HepG2 (cell line): Measurements from ENCODE around the gene LMOD3. TPM values are rescaled to one million over a fixed set of nuclear protein-coding genes. Genes with fewer than 3 reads are reported as not detected.
A peak's percentile ranks its signal among the peaks of the same experiment; 100 is the strongest.

Experiments used
- ASH2L ChIP-seq: fragments of 300-600, 200-600 bp; sonication (generic); IDR thresholded peaks from 2 replicates; pipeline ENCODE4 v1.7.0; 2017; ENCODE audit warnings: low read depth, mild to moderate bottlenecking, moderate library complexity, mixed read lengths, low read length; ENCODE audit not compliant: insufficient read length
- CEBPG ChIP-seq: IDR thresholded peaks from 2 replicates; pipeline ENCODE4 v1.6.1; 2016
- ELF3 ChIP-seq: IDR thresholded peaks from 2 replicates; pipeline ENCODE4 v1.6.1; 2016; ENCODE audit warnings: missing genetic modification reagents, missing compliant biosample characterization
- NPAS2 ChIP-seq: sonication (generic); formaldehyde crosslinking; IDR thresholded peaks from 2 replicates; pipeline ENCODE4 v1.8.0; 2022; ENCODE audit warnings: mild to moderate bottlenecking, missing genetic modification reagents, borderline replicate concordance
- U2AF1 ChIP-seq: fragments of 200-400 bp; formaldehyde crosslinking; optimal IDR thresholded peaks from 2 replicates; pipeline ENCODE3; 2017; ENCODE audit warnings: mild to moderate bottlenecking, low read depth, low read length
- ZNF644 ChIP-seq: IDR thresholded peaks from 2 replicates; pipeline ENCODE4 v1.6.1; 2016; ENCODE audit warnings: low read depth
- ZNF687 ChIP-seq: sonication (generic); formaldehyde crosslinking; IDR thresholded peaks from 2 replicates; pipeline ENCODE4 v1.5.1; 2020; ENCODE audit warnings: mild to moderate bottlenecking, missing genetic modification reagents, moderate library complexity
- polyA plus RNA-seq, 8 experiments: library from polyadenylated mRNA; depleted of rRNA in 3 of 8; stranded (reverse) in 7 of 8; unstranded in 1 of 8; fragments of >200 nt; fragmentation: Illumina TruSeq in 4 of 8; extraction: Trizol in 4 of 8; gene quantifications; 2 replicates each; pipeline versions ENCODE4 v1.2.1 to v1.2.3, GENCODE V29; 2011 to 2016; ENCODE audit warnings: low read depth in 4 of 8, missing spikeins in 1 of 8, mixed read lengths in 1 of 8; ENCODE audit not compliant: insufficient read depth in 1 of 8
- total RNA-seq, 5 experiments: library from RNA; depleted of rRNA; stranded (reverse); fragments of >200 nt; fragmentation: Illumina TruSeq; extraction: Trizol; gene quantifications; 2 replicates each; pipeline ENCODE4 v1.2.3, GENCODE V29; 2016; ENCODE audit warnings: low read depth in 1 of 5
- TF ChIP-seq, protein P1 (sequence below): sonication (generic); formaldehyde crosslinking; IDR thresholded peaks from 2 replicates; pipeline ENCODE4 v1.8.0; 2022; ENCODE audit warnings: missing genetic modification reagents, mild to moderate bottlenecking, moderate library complexity, borderline replicate concordance
- TF ChIP-seq, protein P2 (sequence below): sonication (generic); formaldehyde crosslinking; IDR thresholded peaks from 2 replicates; pipeline ENCODE4 v1.4.0; 2020; ENCODE audit warnings: missing genetic modification reagents

Gene LMOD3
- total and polyA plus RNA-seq, 2 of the 13 experiments (the other 11 are each of a cell fraction or from before 2014, with no cell fraction given), result not detected

DNA sequence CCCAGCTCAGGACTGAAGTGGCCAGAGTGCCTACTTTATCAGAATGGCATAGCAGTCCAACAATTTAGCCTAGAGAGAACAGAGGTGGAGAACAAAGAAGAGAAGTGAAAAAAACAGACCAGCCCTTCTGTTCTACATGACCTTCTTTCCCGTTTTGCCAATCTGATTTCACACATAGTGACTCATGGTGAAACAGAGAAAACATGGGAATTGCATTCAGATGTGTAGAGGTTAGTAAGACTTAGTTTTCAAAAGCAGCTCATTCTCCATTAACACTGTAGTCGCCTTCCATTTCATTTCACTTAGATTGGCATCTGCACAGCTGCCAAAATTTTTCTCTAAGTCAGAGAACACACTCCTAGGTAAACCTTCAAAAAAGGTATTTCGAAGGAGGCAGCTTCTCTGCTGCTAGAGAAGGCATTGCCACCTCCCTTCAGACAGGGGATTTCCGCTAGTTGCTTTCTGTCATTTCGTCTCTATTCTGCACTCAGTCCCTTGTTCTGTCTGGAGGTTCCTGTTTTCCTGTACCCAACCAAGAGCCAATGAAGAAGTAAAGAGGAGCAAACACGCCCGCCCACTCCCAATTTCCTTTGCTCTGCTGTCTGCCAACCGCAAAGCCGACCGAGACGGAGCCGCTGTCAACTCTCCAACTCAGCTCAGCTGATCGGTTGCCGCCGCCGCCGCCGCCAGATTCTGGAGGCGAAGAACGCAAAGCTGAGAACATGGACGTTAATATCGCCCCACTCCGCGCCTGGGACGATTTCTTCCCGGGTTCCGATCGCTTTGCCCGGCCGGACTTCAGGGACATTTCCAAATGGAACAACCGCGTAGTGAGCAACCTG, 37.8 kb downstream of the LMOD3 start, which contains the start of gene ARL6IP5 (continued):
- TF ChIP-seq, protein P1, sequence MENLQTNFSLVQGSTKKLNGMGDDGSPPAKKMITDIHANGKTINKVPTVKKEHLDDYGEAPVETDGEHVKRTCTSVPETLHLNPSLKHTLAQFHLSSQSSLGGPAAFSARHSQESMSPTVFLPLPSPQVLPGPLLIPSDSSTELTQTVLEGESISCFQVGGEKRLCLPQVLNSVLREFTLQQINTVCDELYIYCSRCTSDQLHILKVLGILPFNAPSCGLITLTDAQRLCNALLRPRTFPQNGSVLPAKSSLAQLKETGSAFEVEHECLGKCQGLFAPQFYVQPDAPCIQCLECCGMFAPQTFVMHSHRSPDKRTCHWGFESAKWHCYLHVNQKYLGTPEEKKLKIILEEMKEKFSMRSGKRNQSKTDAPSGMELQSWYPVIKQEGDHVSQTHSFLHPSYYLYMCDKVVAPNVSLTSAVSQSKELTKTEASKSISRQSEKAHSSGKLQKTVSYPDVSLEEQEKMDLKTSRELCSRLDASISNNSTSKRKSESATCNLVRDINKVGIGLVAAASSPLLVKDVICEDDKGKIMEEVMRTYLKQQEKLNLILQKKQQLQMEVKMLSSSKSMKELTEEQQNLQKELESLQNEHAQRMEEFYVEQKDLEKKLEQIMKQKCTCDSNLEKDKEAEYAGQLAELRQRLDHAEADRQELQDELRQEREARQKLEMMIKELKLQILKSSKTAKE (CRISPR knock-in tag), result no peak
- TF ChIP-seq, protein P2, sequence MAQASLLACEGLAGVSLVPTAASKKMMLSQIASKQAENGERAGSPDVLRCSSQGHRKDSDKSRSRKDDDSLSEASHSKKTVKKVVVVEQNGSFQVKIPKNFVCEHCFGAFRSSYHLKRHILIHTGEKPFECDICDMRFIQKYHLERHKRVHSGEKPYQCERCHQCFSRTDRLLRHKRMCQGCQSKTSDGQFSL (CRISPR knock-in tag), result no peak
- no peak for TF ChIP-seq NPAS2 (CRISPR knock-in tag)
- 0 out of 2 replicates have a peak, but pooled peaks have one; percentile 26 for TF ChIP-seq ZNF644 (CRISPR knock-in tag)
- no peak for TF ChIP-seq CEBPG
- 0 out of 2 replicates have a peak, but pooled peaks have one; percentile 39 for TF ChIP-seq ELF3 (CRISPR knock-in tag)
- peak; percentile 72 for TF ChIP-seq ASH2L
- TF ChIP-seq U2AF1, result no peak
- peak; percentile 71 for TF ChIP-seq ZNF687 (CRISPR knock-in tag)
